ENCODE results near the gene EBF4. TPM values are rescaled to one million over a fixed set of nuclear protein-coding genes. Genes with fewer than 3 reads are reported as not detected.

The EBF4 gene
- total and polyA plus RNA-seq, 2 of the 8 experiments (the other 6 are each of a cell fraction or from before 2014, with no cell fraction given) = 1.2 to 2.9 TPM

DNA sequence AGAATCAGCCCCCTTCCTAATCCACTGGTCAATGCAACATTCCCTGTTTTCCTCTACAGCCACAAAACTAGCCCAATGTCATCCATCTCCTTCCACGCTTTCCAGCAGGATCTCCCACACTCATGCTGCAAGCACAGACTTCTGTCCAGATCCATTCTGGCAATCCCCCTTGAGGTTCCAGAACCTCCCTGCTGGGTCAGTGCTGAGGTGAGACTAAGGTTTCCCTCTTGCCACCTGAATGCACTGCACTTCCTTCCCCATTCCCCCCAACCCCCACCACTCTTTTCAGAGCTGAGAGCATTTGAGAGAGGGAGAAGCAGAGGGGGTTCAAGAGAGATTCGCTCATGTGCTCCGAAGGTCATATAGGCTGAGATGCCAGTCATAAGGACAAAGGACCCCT is 43.9 kb downstream of the EBF4 start:
- Histone ChIP-seq H2BK20ac (ENCODE audit: low read length) (0 out of 2 replicates have a peak overlapping the region, but pooled peaks have one; percentile 61), H3K4ac (replicated peaks; ENCODE audit: insufficient read length, low read depth, low read length) (no peak overlapping the region), H4K91ac (replicated peaks; ENCODE audit: insufficient read length, low read length) (no peak overlapping the region), H3K36me3 (ENCODE audit: control insufficient read depth in 2 of 4, insufficient read depth in 4 of 4, low read length in 3 of 4) (no peaks in the 10 kb centered on the region), H3K4me1 (replicated peaks in 1 of 4; ENCODE audit: control insufficient read depth in 3 of 4, insufficient read depth in 4 of 4, low read length in 3 of 4) (peaks cover 2 to 9% (median 5%) of the 10 kb centered on the region in 4 experiments), H3K14ac (ENCODE audit: insufficient read length) (no peak overlapping the region), H4K5ac (ENCODE audit: insufficient read length, low read depth, low read length) (no peak overlapping the region), H3K27me3 (replicated peaks in 1 of 4; ENCODE audit: control insufficient read depth in 3 of 4, extremely low read depth in 1 of 4, insufficient read depth in 3 of 4, low read length in 3 of 4) (no peaks in the 10 kb centered on the region; a peak in 2 of 7 replicates), H2AK5ac (ENCODE audit: low read depth, low read length) (no peak overlapping the region), H2AFZ (ENCODE audit: low read length) (no peak overlapping the region), H3K9me3 (ENCODE audit: insufficient read depth in 2 of 2, low read depth in 1 of 2, low read length in 1 of 2) (0 out of 4 replicates have a peak, but pooled peaks cover 2 to 3% of the 10 kb centered on the region in 2 experiments), H3K18ac (ENCODE audit: extremely low read depth, low read length) (no peak overlapping the region), H2BK12ac (ENCODE audit: low read depth, low read length) (no peak overlapping the region), H4K20me1 (replicated peaks in 1 of 2; ENCODE audit: control insufficient read depth in 1 of 2, insufficient read depth in 2 of 2, low read length in 2 of 2) (no peaks in the 10 kb centered on the region), H3K79me2 (ENCODE audit: control insufficient read depth in 1 of 2, insufficient read depth in 2 of 2, low read length in 2 of 2) (no peaks in the 10 kb centered on the region), H3K23ac (ENCODE audit: insufficient read length) (no peak overlapping the region), H2BK15ac (ENCODE audit: low read length) (no peak overlapping the region), H3K79me1 (ENCODE audit: low read depth, low read length) (no peaks in the 10 kb centered on the region), H3K56ac (replicated peaks; ENCODE audit: insufficient read length, low read depth, low read length) (no peak overlapping the region), H2BK5ac (ENCODE audit: low read depth, low read length) (no peak overlapping the region), H3K27ac (ENCODE audit: low read depth, low read length) (no peak overlapping the region), H4K8ac (ENCODE audit: extremely low read depth, insufficient read depth, low read length) (no peak overlapping the region), H3K4me2 (ENCODE audit: insufficient read depth in 1 of 2, low read depth in 2 of 2, low read length in 2 of 2) (no peak overlapping the region), H3K9ac (replicated peaks in 1 of 4; ENCODE audit: extremely low read depth in 1 of 4, low read depth in 3 of 4, low read length in 3 of 4) (no peak overlapping the region), H2BK120ac (replicated peaks; ENCODE audit: low read depth, low read length) (no peak overlapping the region), H3K4me3 (ENCODE audit: extremely low read depth in 1 of 4, insufficient read depth in 2 of 4, low read depth in 3 of 4, low read length in 4 of 4) (no peak overlapping the region), H3K23me2 (ENCODE audit: low read depth, low read length) (no peaks in the 10 kb centered on the region)
- ChIA-PET POLR2A (ENCODE audit: partially characterized antibody) (no interaction called here), CTCF (ENCODE audit: partially characterized antibody) (interaction anchor here (1.1 to 18.6 kb wide), 3 partner anchors 12 to 48 kb away, joined by 4 to 286 read pairs (median 9); no protein-coding TSS in a partner anchor)
- DNase-seq (ENCODE audit: low read depth in 1 of 2, low spot score in 2 of 2) = no peak
- no peak for FAIRE-seq
- WGBS, 2 experiments (ENCODE audit: extremely low coverage in 1 of 2, insufficient coverage in 1 of 2, insufficient read length in 1 of 2, insufficient replicate concordance in 2 of 2, low coverage in 1 of 2, low lambda C conversion rate in 2 of 2, missing lambda C conversion rate in 1 of 2) = 92% methylated on average over 3 of the region's 3 CpGs; no CpG with 5 or more reads in 1 of the 2 experiments
- TF ChIP-seq EP300 (IDR thresholded peaks at IDR 0.05; ENCODE audit: borderline replicate concordance in 1 of 2, low read depth in 2 of 2, low read length in 2 of 2) = no peak
- TF ChIP-seq POLR2A (IDR thresholded peaks at IDR 0.05; ENCODE audit: control extremely low read depth in 1 of 2, low read depth in 2 of 2, low read length in 2 of 2) = no peak
- no peak for TF ChIP-seq HDAC6 (IDR thresholded peaks at IDR 0.05; ENCODE audit: low read depth, low read length)
- TF ChIP-seq NRF1 (IDR thresholded peaks at IDR 0.05; ENCODE audit: low read depth, low read length) = no peak
- TF ChIP-seq FOSL1 (IDR thresholded peaks at IDR 0.05; ENCODE audit: insufficient read depth, low read depth, low read length) = no peak
- TF ChIP-seq POU5F1 (IDR thresholded peaks at IDR 0.05; ENCODE audit: low read depth, low read length) = no peak
- TF ChIP-seq, protein P1, sequence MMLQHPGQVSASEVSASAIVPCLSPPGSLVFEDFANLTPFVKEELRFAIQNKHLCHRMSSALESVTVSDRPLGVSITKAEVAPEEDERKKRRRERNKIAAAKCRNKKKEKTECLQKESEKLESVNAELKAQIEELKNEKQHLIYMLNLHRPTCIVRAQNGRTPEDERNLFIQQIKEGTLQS (IDR thresholded peaks at IDR 0.05; ENCODE audit: insufficient read depth, low read depth, low read length) = no peak
- TF ChIP-seq MAFK (IDR thresholded peaks at IDR 0.05; ENCODE audit: low read depth, low read length) = no peak
- no peak for TF ChIP-seq SRF (IDR thresholded peaks at IDR 0.05; ENCODE audit: low read depth, low read length)
- TF ChIP-seq CHD1 (IDR thresholded peaks at IDR 0.05; ENCODE audit: low read depth, low read length) = no peak
- TF ChIP-seq RBBP5 (IDR thresholded peaks at IDR 0.05; ENCODE audit: borderline replicate concordance, low read depth, low read length) = no peak
- TF ChIP-seq KDM5A (IDR thresholded peaks at IDR 0.05; ENCODE audit: low read length) = no peak
- no peak for TF ChIP-seq RAD21 (IDR thresholded peaks at IDR 0.05 in 1 of 2, conservative IDR thresholded peaks at IDR 0.05 in 1 of 2; ENCODE audit: low read depth in 2 of 2, low read length in 2 of 2)
- no peak for TF ChIP-seq CBX8 (IDR thresholded peaks at IDR 0.05; ENCODE audit: borderline replicate concordance, low read depth, low read length)

All from H1 (cell line).